HEK293 (cell line): Measurements from ENCODE around the gene BPHL.
"Not testable (repeated sequence)": the region's sequence is repeated elsewhere in the genome, so short reads cannot be mapped to it uniquely, and the experiment has no call there.

ENCODE experiments used
- CTCF ChIP-seq: fragments of 450-650 bp; formaldehyde crosslinking; IDR thresholded peaks from 2 replicates; pipeline ENCODE4 v1.5.1; 2016; ENCODE audit warnings: missing biosample characterization, missing genetic modification characterization
- YY1 ChIP-seq: fragments of 450-650 bp; formaldehyde crosslinking; IDR thresholded peaks from 2 replicates; pipeline ENCODE4 v1.5.1; 2018; ENCODE audit warnings: missing biosample characterization, missing genetic modification characterization
- ZIC2 ChIP-seq: fragments of 450-650 bp; formaldehyde crosslinking; IDR thresholded peaks from 2 replicates; pipeline ENCODE4 v1.5.1; 2016; ENCODE audit warnings: missing biosample characterization, missing genetic modification characterization

- not testable (repeated sequence) for TF ChIP-seq YY1, ZIC2, CTCF (tag by site-specific recombination)
These were observed 48.2 kb downstream of the BPHL start for GRCh38 chr6:3166535-3167225.
